Kidney (tissue), 14 donors: Measurements from ENCODE around the gene LHFPL3. TPM values are rescaled to one million over a fixed set of nuclear protein-coding genes. Genes with fewer than 3 reads are reported as not detected.

Source experiments
- DNase-seq, 5 donors: peaks; one replicate each; pipeline ENCODE4 v3.0.0-alpha.2; 2013 to 2020
- FAIRE-seq: peaks from 2 replicates; lab custom pipeline; 2012; peaks lifted over from hg19 to GRCh38; lab: Jason Lieb, UNC
- H3K27ac ChIP-seq, 2 donors: one replicate each; pipeline ENCODE4 v1.7.0; 2013; ENCODE audit warnings: low read depth in 2 of 2, low read length in 2 of 2, inconsistent platforms in 1 of 2
- H3K27me3 ChIP-seq: one replicate; pipeline ENCODE4 v1.7.1; 2013; ENCODE audit warnings: low read length, inconsistent platforms; ENCODE audit not compliant: control insufficient read depth, insufficient read depth
- H3K36me3 ChIP-seq, 3 donors: one replicate each; pipeline versions ENCODE4 v1.7.0 to v1.7.1; 2013; ENCODE audit warnings: low read length in 3 of 3, control low read depth in 1 of 3, inconsistent platforms in 1 of 3; ENCODE audit not compliant: insufficient read depth in 3 of 3, control insufficient read depth in 2 of 3
- H3K4me1 ChIP-seq, 3 donors: one replicate each; pipeline versions ENCODE4 v1.7.0 to v1.7.1; 2013; ENCODE audit warnings: low read length in 3 of 3, inconsistent platforms in 1 of 3, low read depth in 1 of 3; ENCODE audit not compliant: control insufficient read depth in 2 of 3, insufficient read depth in 2 of 3
- H3K4me3 ChIP-seq, 3 donors: one replicate each; pipeline versions ENCODE4 v1.7.0 to v1.8.1; 2013; ENCODE audit warnings: low read length in 3 of 3, control low read depth in 1 of 3, inconsistent platforms in 1 of 3
- H3K9ac ChIP-seq, 3 donors: one replicate each; pipeline versions ENCODE4 v1.7.0 to v1.7.1; 2013; ENCODE audit warnings: low read length in 3 of 3, control low read depth in 1 of 3, inconsistent platforms in 1 of 3
- H3K9me3 ChIP-seq, 3 donors: one replicate each; pipeline versions ENCODE4 v1.7.0 to v1.7.1; 2013; ENCODE audit warnings: low read length in 3 of 3, control low read depth in 1 of 3, inconsistent platforms in 1 of 3; ENCODE audit not compliant: control insufficient read depth in 2 of 3, insufficient read depth in 1 of 3
- CTCF ChIP-seq: IDR thresholded peaks from 3 replicates; pipeline ENCODE4 v1.5.1; 2012; ENCODE audit warnings: mild to moderate bottlenecking, moderate library complexity, borderline replicate concordance; ENCODE audit not compliant: insufficient read depth; ENCODE audit errors: extremely low read depth
- intact Hi-C: fragments of 100-400 bp; cut with DNase I; formaldehyde crosslinking; loops from one replicate; pipeline ENCODE4 v1.11.1; 2022
- polyA plus RNA-seq: library from polyadenylated mRNA; stranded (reverse); fragments of 350-450 nt; fragmentation: Illumina TruSeq; extraction: RNeasy Lipid Tissue Mini Kit (QIAGEN cat#74804); gene quantifications from one replicate; pipeline ENCODE4 v1.2.3, GENCODE V29; 2014; ENCODE audit warnings: low read depth, low replicate concordance; ENCODE audit not compliant: insufficient read depth
- total RNA-seq: library from RNA; stranded (reverse); fragmentation: NEBNext Ultra II Directional; extraction: Animal tissue kit (Norgen Biotek cat#: 25700); gene quantifications from one replicate; pipeline ENCODE4 v1.2.1, GENCODE V29; 2021
- donor health status: control.
- donor health status: control.
- donor health status: control.
- donor health status: control.
- donor health status: control.
- donor health status: DM: yes; HTN: yes; CAD: no.
- donor health status: Normal renal cell carcinoma (clear cell type).

LHFPL3 gene
- total and polyA plus RNA-seq, 2 donors from 2014 or later = not detected

GRCh38 chr7:104480529-104480928 lies 152.1 kb downstream of the LHFPL3 start:
- H3K36me3 ChIP-seq = no peaks in the 10 kb centered on the region
- no peak overlapping the region for H3K4me3 ChIP-seq
- FAIRE-seq (no peak), DNase-seq (peak in 2 of 5 donors; percentile 5 to 10)
- H3K9ac ChIP-seq = no peak overlapping the region
- no peaks in the 10 kb centered on the region for H3K27me3 ChIP-seq
- no peaks in the 10 kb centered on the region for H3K9me3 ChIP-seq
- intact Hi-C loops = no loop called here
- TF ChIP-seq CTCF = no peak
- H3K4me1 ChIP-seq = no peaks in the 10 kb centered on the region
- no peak overlapping the region for H3K27ac ChIP-seq

- H3K4me1 ChIP-seq = no peaks in the 10 kb centered on the region
- H3K4me3 ChIP-seq = no peak overlapping the region
- H3K27ac ChIP-seq = no peak overlapping the region
- H3K27me3 ChIP-seq = no peaks in the 10 kb centered on the region
- no peak for TF ChIP-seq CTCF
- no peak overlapping the region for H3K9ac ChIP-seq
- H3K9me3 ChIP-seq = no peaks in the 10 kb centered on the region
- no peak for FAIRE-seq
- H3K36me3 ChIP-seq = no peaks in the 10 kb centered on the region
- peak in 1 of 5 donors; percentile 11 for DNase-seq
- intact Hi-C loops = no loop called here
Measured at GRCh38 chr7:104482362-104483037, 154.1 kb downstream of the LHFPL3 start.

GRCh38 chr7:104486931-104487330 lies 158.5 kb downstream of the LHFPL3 start:
- Histone ChIP-seq H3K27ac (no peak overlapping the region), H3K9ac (no peak overlapping the region), H3K9me3 (no peaks in the 10 kb centered on the region), H3K4me3 (no peak overlapping the region), H3K27me3 (no peaks in the 10 kb centered on the region), H3K36me3 (no peaks in the 10 kb centered on the region), H3K4me1 (no peaks in the 10 kb centered on the region)
- FAIRE-seq = no peak
- intact Hi-C loops = no loop called here
- no peak for TF ChIP-seq CTCF
- DNase-seq = no peak
